Stimulated activated CD8-positive, alpha-beta memory T cell treated with anti-CD3 and anti-CD28 coated beads, Interleukin-7, amount 100 ng/mL, for 4 hours (primary cell): ENCODE measurements around the gene GMPPA.
A peak's percentile ranks its signal among the peaks of the same experiment; 100 is the strongest.

ENCODE experiments used
- DNase-seq, 2 donors: peaks; one replicate each; pipeline ENCODE4 v3.0.0-alpha.2; 2020; ENCODE audit warnings: low read depth in 2 of 2

The GMPPA gene

GRCh38 chr2:219539926-219540678 is 41.4 kb downstream of the GMPPA start:
- no peak for DNase-seq

GRCh38 chr2:219540784-219541504 is 42.3 kb downstream of the GMPPA start:
- no peak for DNase-seq

GRCh38 chr2:219541611-219542180 is 43.0 kb downstream of the GMPPA start:
- DNase-seq = peak; percentile 75 to 77

- DNase-seq = no peak
These were observed 44.4 kb downstream of the GMPPA start for GRCh38 chr2:219542931-219543595.

GRCh38 chr2:219543596-219544358 is 45.1 kb downstream of the GMPPA start, which contains the start of the genes CHPF and TMEM198:
TSS of gene CHPF (minus strand) at chr2:219543809. CDS start at chr2:219543538, 271 bp downstream.
TSS of gene TMEM198 (plus strand) at chr2:219544028. CDS start at chr2:219544728, 700 bp downstream.
- peak; percentile 85 to 87 for DNase-seq

- no peak for DNase-seq
These were observed 45.9 kb downstream of the GMPPA start for GRCh38 chr2:219544567-219544966.

GRCh38 chr2:219545295-219545942 is 46.7 kb downstream of the GMPPA start:
- no peak for DNase-seq

- DNase-seq = no peak
These were observed 47.3 kb downstream of the GMPPA start for GRCh38 chr2:219545943-219546352.

- DNase-seq = no peak
These were observed 48.9 kb downstream of the GMPPA start for GRCh38 chr2:219547621-219548020.

GRCh38 chr2:219548990-219549389 is 50.3 kb downstream of the GMPPA start:
- DNase-seq = no peak

GRCh38 chr2:219549619-219550018 is 50.9 kb downstream of the GMPPA start:
- no peak for DNase-seq

GRCh38 chr2:219551441-219552381 is 53.0 kb downstream of the GMPPA start:
- DNase-seq = no peak

GRCh38 chr2:219552382-219553167 is 53.9 kb downstream of the GMPPA start:
- peak; percentile 50 to 73 for DNase-seq

- DNase-seq = no peak
These were observed 54.4 kb downstream of the GMPPA start for GRCh38 chr2:219553168-219553417.

GRCh38 chr2:219553463-219553963 is 54.8 kb downstream of the GMPPA start:
- DNase-seq = no peak

GRCh38 chr2:219554350-219554749 is 55.7 kb downstream of the GMPPA start:
- DNase-seq = no peak

- no peak for DNase-seq
These were observed 57.3 kb downstream of the GMPPA start for GRCh38 chr2:219555956-219556355.

GRCh38 chr2:219556413-219556812 is 57.7 kb downstream of the GMPPA start:
- DNase-seq = no peak
